ENCODE results near the gene SYNE3. TPM values are rescaled to one million over a fixed set of nuclear protein-coding genes. Genes with fewer than 3 reads are reported as not detected.

The SYNE3 gene
- total RNA-seq, 4 donors from 2014 or later, result 4.9 to 36.1 (median 15.2) TPM

DNA sequence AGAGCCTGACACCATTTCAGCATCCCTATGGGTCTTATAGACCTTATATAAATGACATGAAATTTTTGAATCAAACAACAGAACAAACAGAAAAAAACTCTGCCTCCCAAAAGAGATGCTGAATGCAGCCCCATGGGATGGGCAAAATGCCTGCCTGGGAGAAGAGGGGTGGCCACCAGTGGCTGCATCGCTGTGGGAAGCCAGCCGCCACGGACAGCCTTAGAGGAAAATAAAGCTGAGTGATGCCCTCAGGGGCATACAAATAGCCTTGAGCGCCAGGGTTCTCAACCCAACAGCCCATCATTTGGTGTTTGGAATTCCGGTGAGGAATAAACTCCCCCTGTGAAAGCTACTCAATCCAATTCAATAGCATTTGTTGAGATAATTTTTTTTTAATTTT lies 22.9 kb downstream of the SYNE3 start:
- no peak for DNase-seq
- TF ChIP-seq POLR2A (IDR thresholded peaks at IDR 0.05), result no peak
- TF ChIP-seq, protein P1, sequence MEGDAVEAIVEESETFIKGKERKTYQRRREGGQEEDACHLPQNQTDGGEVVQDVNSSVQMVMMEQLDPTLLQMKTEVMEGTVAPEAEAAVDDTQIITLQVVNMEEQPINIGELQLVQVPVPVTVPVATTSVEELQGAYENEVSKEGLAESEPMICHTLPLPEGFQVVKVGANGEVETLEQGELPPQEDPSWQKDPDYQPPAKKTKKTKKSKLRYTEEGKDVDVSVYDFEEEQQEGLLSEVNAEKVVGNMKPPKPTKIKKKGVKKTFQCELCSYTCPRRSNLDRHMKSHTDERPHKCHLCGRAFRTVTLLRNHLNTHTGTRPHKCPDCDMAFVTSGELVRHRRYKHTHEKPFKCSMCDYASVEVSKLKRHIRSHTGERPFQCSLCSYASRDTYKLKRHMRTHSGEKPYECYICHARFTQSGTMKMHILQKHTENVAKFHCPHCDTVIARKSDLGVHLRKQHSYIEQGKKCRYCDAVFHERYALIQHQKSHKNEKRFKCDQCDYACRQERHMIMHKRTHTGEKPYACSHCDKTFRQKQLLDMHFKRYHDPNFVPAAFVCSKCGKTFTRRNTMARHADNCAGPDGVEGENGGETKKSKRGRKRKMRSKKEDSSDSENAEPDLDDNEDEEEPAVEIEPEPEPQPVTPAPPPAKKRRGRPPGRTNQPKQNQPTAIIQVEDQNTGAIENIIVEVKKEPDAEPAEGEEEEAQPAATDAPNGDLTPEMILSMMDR (IDR thresholded peaks at IDR 0.05), result no peak
- Histone ChIP-seq H3K4me1 (peaks cover 13 to 28% of the 10 kb centered on the region in 2 donors), H3K27me3 (no peaks in the 10 kb centered on the region), H3K27ac (peak overlapping the region in 1 of 2 donors; percentile 68), H3K4me3 (no peak overlapping the region), H3K36me3 (no peaks in the 10 kb centered on the region), H3K9me3 (no peaks in the 10 kb centered on the region)
- intact Hi-C loops (cut with DNase I; ENCODE audit: low total_unique reads), result no loop called here

DNA sequence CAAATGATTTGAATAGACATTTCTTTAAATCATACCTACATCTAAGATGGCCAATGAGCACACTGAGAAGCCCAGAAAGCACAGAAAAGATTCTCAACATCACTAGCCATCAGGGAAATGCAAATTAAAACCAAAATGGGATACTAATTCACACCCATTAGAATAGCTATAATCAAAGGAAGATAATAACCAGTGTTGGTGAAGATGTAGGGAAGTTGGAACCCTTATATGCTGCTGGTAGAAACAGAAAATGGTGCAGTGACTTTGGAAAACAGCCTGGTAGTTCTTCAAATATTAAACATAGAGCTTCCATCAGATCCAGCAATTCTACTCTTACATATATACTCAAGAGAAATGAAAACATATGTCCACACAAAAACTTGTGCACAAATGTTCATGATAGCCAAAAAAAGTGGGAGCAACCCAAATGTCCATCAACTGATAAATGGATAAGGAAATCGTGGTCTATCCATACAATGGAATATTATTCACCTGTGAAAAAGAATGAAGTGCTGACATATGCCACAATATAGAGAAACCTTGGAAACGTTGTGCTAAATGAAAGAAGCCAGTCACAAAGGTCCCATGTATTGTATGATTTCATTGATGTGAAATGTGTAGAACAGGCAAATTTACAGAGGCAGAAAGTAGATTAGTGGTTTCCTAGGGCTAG lies 24.4 kb downstream of the SYNE3 start:
- H3K27me3 ChIP-seq, result no peaks in the 10 kb centered on the region
- no peak for DNase-seq
- H3K27ac ChIP-seq, result peak overlapping the region; percentile 55 to 68
- TF ChIP-seq, protein P1 (IDR thresholded peaks at IDR 0.05), result no peak
- no peak for TF ChIP-seq POLR2A (IDR thresholded peaks at IDR 0.05)
- peaks cover 8 to 22% of the 10 kb centered on the region in 2 donors for H3K4me1 ChIP-seq
- intact Hi-C loops (cut with DNase I; ENCODE audit: low total_unique reads), result no loop called here
- no peaks in the 10 kb centered on the region for H3K36me3 ChIP-seq
- no peaks in the 10 kb centered on the region for H3K9me3 ChIP-seq
- H3K4me3 ChIP-seq, result no peak overlapping the region

DNA sequence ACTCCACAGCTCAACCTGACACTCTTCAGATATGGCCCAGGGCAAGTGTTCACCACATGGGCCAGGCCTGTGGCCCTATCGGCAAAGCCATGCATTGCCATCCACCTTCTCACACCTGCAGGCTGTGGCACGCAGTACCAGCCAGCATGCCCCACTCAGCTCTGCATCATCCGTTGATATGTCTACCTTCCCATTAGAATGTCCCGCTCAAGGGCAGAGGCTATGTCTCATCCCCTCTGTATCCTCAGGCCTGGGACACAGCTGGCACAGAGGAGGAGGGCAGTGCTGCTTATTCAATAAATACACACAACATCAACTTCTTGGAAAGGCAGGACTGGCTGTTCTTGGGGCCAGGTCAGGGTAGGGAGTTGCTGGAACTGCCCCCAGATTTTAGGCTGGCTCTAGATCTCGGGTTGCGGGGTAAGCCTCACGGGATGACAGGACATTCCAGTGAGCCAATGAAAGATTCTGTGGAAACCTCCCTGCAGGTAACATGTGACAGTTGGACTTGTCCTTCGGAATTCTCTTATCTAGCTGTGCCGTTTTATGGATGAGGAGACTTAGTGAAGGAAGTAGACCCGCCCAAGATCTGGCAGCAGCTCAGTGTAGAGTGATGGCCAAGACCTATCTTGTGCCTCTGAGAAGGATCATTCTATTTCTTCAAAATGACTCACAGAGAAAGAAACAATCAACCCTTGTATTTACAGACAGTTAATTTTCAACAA lies 25.6 kb downstream of the SYNE3 start:
- no peak for TF ChIP-seq POLR2A (IDR thresholded peaks at IDR 0.05)
- Histone ChIP-seq H3K27ac (peak overlapping the region; percentile 55 to 68), H3K9me3 (no peaks in the 10 kb centered on the region), H3K36me3 (no peaks in the 10 kb centered on the region), H3K4me1 (peaks cover 8 to 15% of the 10 kb centered on the region in 2 donors), H3K27me3 (no peaks in the 10 kb centered on the region), H3K4me3 (no peak overlapping the region)
- peak in 1 of 2 donors; percentile 69 for DNase-seq
- intact Hi-C loops (cut with DNase I; ENCODE audit: low total_unique reads), result no loop called here

DNA sequence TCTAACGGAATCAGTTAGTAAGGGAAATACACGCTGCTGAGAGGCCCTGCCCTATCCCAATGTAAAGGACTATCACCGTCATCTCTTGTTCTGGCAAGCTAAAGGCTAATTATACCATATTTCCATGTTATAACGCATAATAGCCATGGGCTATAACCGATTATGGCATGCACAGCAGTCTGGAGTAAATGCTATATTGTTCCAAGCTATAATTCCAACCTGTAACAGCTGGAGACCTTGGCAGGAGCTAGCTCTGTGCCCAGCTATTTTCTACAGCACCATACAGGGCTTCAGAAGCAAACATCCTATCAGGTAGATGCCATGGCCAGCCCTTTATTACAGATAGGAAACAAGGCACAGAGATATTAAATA lies 26.3 kb downstream of the SYNE3 start:
- peak overlapping the region; percentile 9 to 68 for H3K27ac ChIP-seq
- peaks cover 8 to 10% of the 10 kb centered on the region in 2 donors for H3K4me1 ChIP-seq
- intact Hi-C loops (cut with DNase I; ENCODE audit: low total_unique reads), result no loop called here
- TF ChIP-seq, protein P1 (IDR thresholded peaks at IDR 0.05), result no peak
- no peak for TF ChIP-seq POLR2A (IDR thresholded peaks at IDR 0.05)
- no peaks in the 10 kb centered on the region for H3K27me3 ChIP-seq
- H3K9me3 ChIP-seq, result no peaks in the 10 kb centered on the region
- no peak for DNase-seq
- no peak overlapping the region for H3K4me3 ChIP-seq
- H3K36me3 ChIP-seq, result no peaks in the 10 kb centered on the region

DNA sequence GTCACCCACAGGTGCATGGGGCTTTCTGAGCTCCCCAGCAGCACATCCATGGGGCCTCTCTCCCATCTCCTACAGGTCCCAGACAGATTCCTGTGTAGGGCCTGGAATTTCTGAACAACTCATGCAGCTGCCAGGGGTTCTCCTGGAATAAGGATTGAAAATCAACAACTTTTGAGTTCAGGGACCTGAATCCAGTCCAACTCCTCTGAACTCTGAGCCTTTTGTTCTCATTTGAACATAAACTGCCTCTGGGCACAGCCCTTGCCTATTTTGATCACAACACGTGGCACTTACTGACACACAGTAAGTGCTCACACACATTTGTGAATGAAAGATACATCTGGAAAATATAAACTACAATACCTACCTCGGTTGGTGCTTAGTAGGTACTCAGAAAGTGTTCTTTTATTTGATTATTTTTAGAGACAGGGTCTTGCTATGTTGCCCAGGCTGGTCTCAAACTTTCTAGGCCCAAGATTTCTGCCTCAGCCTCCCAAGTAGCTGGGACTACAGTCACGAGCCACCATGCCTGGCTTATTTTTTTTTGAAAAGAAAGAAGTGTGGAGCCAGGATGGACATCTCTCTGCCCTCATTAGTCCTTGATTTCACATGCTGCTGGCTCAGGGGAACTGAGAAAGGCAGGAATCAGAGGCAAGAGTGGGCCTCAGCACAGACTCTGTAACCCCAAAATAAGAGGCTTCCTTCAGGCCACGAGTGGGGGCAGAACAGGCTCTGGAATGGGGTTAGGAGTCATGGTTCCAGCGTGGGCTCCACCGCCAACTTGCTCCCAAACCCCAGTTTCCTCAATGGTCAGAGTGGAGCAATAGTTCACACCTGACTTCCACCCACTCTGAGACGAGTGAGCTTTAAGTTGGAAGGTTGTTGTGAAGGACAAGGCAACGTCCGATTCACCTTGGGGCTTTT lies 27.0 kb downstream of the SYNE3 start:
- H3K27me3 ChIP-seq, result no peaks in the 10 kb centered on the region
- no peaks in the 10 kb centered on the region for H3K9me3 ChIP-seq
- peak overlapping the region; percentile 24 to 68 for H3K27ac ChIP-seq
- intact Hi-C loops (cut with DNase I; ENCODE audit: low total_unique reads), result no loop called here
- peaks cover 8 to 10% of the 10 kb centered on the region in 2 donors for H3K4me1 ChIP-seq
- no peak for DNase-seq
- H3K4me3 ChIP-seq, result no peak overlapping the region
- no peak for TF ChIP-seq POLR2A (IDR thresholded peaks at IDR 0.05)
- TF ChIP-seq, protein P1 (IDR thresholded peaks at IDR 0.05), result no peak
- H3K36me3 ChIP-seq, result no peaks in the 10 kb centered on the region
